GM13977 (cell line): Measurements from ENCODE around the gene ULK4.
"Not testable (repeated sequence)": the region's sequence is repeated elsewhere in the genome, so short reads cannot be mapped to it uniquely, and the experiment has no call there.

Source experiments
- DNase-seq: peaks from one replicate; pipeline ENCODE4 v3.0.0; 2012; ENCODE audit warnings: low spot score
- CTCF ChIP-seq: IDR thresholded peaks from 2 replicates; pipeline ENCODE4 v1.5.1; 2012; ENCODE audit warnings: mild to moderate bottlenecking, control low read depth; ENCODE audit not compliant: insufficient read depth; ENCODE audit errors: extremely low read depth, missing control alignments
- in situ Hi-C: fragments of 300-500 bp; cut with MboI; formaldehyde crosslinking; loops from one replicate; pipeline ENCODE4 v1.12.0; 2022; ENCODE audit warnings: low sequenced_read_pairs, low pct_unique_long_range_greater_than_20kb, mixed read lengths, inconsistent platforms; ENCODE audit not compliant: unreplicated experiment

Gene ULK4

DNA sequence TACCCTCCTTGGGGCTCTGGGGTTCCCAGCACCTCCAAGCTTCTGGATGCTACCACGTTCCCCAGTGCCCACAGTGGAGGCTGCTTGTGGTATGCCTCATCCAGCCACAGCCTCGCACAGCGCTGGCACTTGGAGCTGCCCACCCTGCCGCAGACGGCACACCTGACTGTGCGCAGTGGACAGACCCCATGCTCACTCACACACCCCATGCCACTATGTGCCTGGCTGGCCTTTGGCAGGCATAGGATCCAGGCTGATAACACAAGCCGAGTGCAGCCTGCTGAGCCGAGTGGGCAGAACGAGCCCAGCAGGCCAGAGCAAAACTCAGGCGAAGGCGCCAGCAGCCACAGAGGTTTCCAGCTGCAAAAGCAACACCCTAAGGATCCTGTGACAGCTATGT is 311.5 kb downstream of the ULK4 start:
- no peak for DNase-seq
- in situ Hi-C loops, result no loop called here
- no peak for TF ChIP-seq CTCF

GRCh38 chr3:41649129-41649739 is 312.7 kb downstream of the ULK4 start:
- TF ChIP-seq CTCF, result no peak
- no peak for DNase-seq
- in situ Hi-C loops, result no loop called here

GRCh38 chr3:41647730-41648129 is 314.2 kb downstream of the ULK4 start:
- DNase-seq, in situ Hi-C loops: not testable (repeated sequence)

DNA sequence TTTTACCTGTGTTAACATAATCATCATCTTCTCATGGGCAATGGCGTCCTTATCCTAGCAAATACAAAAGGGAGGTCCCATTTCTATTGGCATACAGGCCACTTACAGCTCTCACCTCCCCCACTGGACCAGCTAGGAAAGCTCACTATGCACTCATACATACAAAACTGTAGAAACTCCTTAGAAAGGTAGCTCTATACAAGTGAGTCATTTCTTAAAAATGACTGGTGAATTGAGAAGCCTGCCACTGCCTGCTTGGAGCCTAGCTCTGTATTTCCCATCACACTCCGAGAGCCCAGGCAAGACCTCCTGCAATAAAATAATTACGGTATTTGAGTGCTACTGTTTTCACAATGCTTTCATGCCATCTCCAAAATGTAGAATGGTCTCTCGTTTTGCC is 321.8 kb downstream of the ULK4 start:
- in situ Hi-C loops, result no loop called here
- no peak for DNase-seq

GRCh38 chr3:41638381-41638780 is 323.5 kb downstream of the ULK4 start:
- in situ Hi-C loops, result no loop called here
- DNase-seq, result no peak
- TF ChIP-seq CTCF, result no peak

More for the DNA sequence above, 321.8 kb downstream of the ULK4 start:
- TF ChIP-seq CTCF, result no peak

DNA sequence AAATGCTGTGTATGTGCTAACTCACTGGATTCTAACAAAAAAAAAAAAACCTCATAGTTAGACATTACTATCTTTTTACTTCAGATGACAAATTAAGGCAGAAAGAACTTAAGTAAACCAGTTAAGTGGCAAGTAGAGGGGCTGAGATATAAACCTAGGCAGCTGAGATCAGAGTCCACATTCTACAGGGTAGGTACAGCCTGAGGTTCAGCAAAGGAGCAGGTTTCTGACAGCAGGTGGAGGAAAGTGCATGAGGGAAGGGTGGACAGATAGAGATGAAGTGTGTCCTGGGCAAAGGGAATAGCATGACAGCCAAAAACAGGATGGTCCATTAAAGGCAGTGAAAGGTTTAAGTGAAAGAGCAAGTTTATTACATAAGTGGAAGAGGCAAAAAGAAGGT is 329.2 kb downstream of the ULK4 start:
- DNase-seq, result no peak
- in situ Hi-C loops, result no loop called here
- no peak for TF ChIP-seq CTCF

- no peak for TF ChIP-seq CTCF
- in situ Hi-C loops, result no loop called here
- no peak for DNase-seq
Measured at GRCh38 chr3:41630708-41631107, 331.2 kb downstream of the ULK4 start.
